ENCODE measurements around the gene MRPL23.

DNA sequence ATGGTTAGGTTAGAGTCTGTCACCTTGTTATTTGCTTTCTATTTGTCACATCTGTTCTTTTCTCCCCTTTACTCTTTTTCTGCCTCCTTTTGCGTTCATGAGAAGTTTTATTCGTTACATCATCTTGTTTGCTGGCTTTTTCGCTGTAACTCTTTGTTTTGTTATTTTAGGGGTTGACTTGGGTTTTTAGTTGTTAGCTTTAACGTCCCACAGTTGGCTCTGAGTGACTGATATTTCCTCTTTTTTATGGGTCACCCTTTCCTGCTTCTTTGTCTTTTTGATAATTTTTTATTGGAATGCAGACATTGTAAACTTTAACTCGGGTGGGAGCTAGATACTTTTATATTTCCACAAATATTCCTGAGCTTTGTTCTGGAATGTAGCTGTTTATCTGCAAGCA is 41.0 kb upstream of the MRPL23 start:
- TF ChIP-seq NONO (IDR thresholded peaks at IDR 0.05; ENCODE audit: low read depth in 2 of 2, low read length in 1 of 2) (no peak), MXI1 (IDR thresholded peaks at IDR 0.05; ENCODE audit: low read depth, low read length) (no peak), BCL6 (CRISPR knock-in tag; IDR thresholded peaks at IDR 0.05) (no peak), MAFK (IDR thresholded peaks at IDR 0.05; ENCODE audit: low read length) (no peak)
- TF ChIP-seq, protein P1, sequence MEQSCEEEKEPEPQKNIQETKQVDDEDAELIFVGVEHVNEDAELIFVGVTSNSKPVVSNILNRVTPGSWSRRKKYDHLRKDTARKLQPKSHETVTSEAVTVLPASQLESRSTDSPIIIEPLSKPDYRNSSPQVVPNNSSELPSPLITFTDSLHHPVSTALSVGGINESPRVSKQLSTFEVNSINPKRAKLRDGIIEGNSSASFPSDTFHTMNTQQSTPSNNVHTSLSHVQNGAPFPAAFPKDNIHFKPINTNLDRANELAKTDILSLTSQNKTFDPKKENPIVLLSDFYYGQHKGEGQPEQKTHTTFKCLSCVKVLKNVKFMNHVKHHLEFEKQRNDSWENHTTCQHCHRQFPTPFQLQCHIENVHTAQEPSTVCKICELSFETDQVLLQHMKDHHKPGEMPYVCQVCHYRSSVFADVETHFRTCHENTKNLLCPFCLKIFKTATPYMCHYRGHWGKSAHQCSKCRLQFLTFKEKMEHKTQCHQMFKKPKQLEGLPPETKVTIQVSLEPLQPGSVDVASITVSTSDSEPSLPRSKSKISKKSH (CRISPR knock-in tag; IDR thresholded peaks at IDR 0.05): no peak
- TF ChIP-seq, protein P2, sequence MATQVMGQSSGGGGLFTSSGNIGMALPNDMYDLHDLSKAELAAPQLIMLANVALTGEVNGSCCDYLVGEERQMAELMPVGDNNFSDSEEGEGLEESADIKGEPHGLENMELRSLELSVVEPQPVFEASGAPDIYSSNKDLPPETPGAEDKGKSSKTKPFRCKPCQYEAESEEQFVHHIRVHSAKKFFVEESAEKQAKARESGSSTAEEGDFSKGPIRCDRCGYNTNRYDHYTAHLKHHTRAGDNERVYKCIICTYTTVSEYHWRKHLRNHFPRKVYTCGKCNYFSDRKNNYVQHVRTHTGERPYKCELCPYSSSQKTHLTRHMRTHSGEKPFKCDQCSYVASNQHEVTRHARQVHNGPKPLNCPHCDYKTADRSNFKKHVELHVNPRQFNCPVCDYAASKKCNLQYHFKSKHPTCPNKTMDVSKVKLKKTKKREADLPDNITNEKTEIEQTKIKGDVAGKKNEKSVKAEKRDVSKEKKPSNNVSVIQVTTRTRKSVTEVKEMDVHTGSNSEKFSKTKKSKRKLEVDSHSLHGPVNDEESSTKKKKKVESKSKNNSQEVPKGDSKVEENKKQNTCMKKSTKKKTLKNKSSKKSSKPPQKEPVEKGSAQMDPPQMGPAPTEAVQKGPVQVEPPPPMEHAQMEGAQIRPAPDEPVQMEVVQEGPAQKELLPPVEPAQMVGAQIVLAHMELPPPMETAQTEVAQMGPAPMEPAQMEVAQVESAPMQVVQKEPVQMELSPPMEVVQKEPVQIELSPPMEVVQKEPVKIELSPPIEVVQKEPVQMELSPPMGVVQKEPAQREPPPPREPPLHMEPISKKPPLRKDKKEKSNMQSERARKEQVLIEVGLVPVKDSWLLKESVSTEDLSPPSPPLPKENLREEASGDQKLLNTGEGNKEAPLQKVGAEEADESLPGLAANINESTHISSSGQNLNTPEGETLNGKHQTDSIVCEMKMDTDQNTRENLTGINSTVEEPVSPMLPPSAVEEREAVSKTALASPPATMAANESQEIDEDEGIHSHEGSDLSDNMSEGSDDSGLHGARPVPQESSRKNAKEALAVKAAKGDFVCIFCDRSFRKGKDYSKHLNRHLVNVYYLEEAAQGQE (IDR thresholded peaks at IDR 0.05; ENCODE audit: borderline replicate concordance): no peak
- TF ChIP-seq, protein P2 (CRISPR knock-in tag; IDR thresholded peaks at IDR 0.05; ENCODE audit: low read depth): no peak

Measured in K562 (cell line).